ENCODE results near the gene PRRG3.

GRCh38 chrX:151743651-151744470 is 48.6 kb downstream of the PRRG3 start:
- TF ChIP-seq CTCF (IDR thresholded peaks at IDR 0.05), result no peak
- no peak for TF ChIP-seq EP300 (IDR thresholded peaks at IDR 0.05)
- no peak for TF ChIP-seq POLR2A (IDR thresholded peaks at IDR 0.05)
